Stimulated activated CD4-positive, alpha-beta T cell treated with anti-CD3 and anti-CD28 coated beads, Interleukin-15, amount 100 ng/mL, for 24 hours (primary cell): ENCODE measurements around the gene ZCCHC24.

Source experiments
- DNase-seq: peaks from one replicate; pipeline ENCODE4 v3.0.0-alpha.2; 2020

ZCCHC24 gene

GRCh38 chr10:79355420-79356017 is 89.9 kb downstream of the ZCCHC24 start:
- DNase-seq: no peak

GRCh38 chr10:79354615-79355014 is 90.8 kb downstream of the ZCCHC24 start:
- no peak for DNase-seq

GRCh38 chr10:79354141-79354540 is 91.3 kb downstream of the ZCCHC24 start:
- no peak for DNase-seq

- DNase-seq: no peak
Measured at GRCh38 chr10:79353726-79354125, 91.7 kb downstream of the ZCCHC24 start.

GRCh38 chr10:79353000-79353406 is 92.4 kb downstream of the ZCCHC24 start:
- no peak for DNase-seq

- no peak for DNase-seq
Measured at GRCh38 chr10:79352035-79352877, 93.2 kb downstream of the ZCCHC24 start.

- no peak for DNase-seq
Measured at GRCh38 chr10:79351332-79351731, 94.1 kb downstream of the ZCCHC24 start.

- no peak for DNase-seq
Measured at GRCh38 chr10:79350407-79351154, 94.8 kb downstream of the ZCCHC24 start.

- no peak for DNase-seq
Measured at GRCh38 chr10:79349766-79350406, 95.5 kb downstream of the ZCCHC24 start.

- DNase-seq: no peak
Measured at GRCh38 chr10:79349072-79349491, 96.3 kb downstream of the ZCCHC24 start.

GRCh38 chr10:79348640-79348988 is 96.8 kb downstream of the ZCCHC24 start:
- no peak for DNase-seq

- DNase-seq: peak; percentile 88
Measured at GRCh38 chr10:79347894-79348639, 97.4 kb downstream of the ZCCHC24 start.

- peak; percentile 96 for DNase-seq
Measured at GRCh38 chr10:79347226-79347893, 98.1 kb downstream of the ZCCHC24 start, which contains the start of gene PPIF. Gene PPIF, plus strand, starts transcription at chr10:79347469. Its CDS starts 80 bp downstream, at chr10:79347549.

- DNase-seq: no peak
Measured at GRCh38 chr10:79346388-79347225, 98.8 kb downstream of the ZCCHC24 start.

- no peak for DNase-seq
Measured at GRCh38 chr10:79346012-79346340, 99.4 kb downstream of the ZCCHC24 start.

GRCh38 chr10:79345241-79346011 is 100.0 kb downstream of the ZCCHC24 start:
- no peak for DNase-seq

- no peak for DNase-seq
Measured at GRCh38 chr10:79344502-79345195, 100.8 kb downstream of the ZCCHC24 start.

- DNase-seq: no peak
Measured at GRCh38 chr10:79342811-79343561, 102.4 kb downstream of the ZCCHC24 start.

- no peak for DNase-seq
Measured at GRCh38 chr10:79342295-79342761, 103.1 kb downstream of the ZCCHC24 start.
